Upper lobe of right lung (tissue), 1 donor: ENCODE measurements around the gene CD40. TPM values are rescaled to one million over a fixed set of nuclear protein-coding genes. Genes with fewer than 3 reads are reported as not detected.

Experiments
- ATAC-seq: fragments of 200-7000 bp; cut with Tn5 transposase; one replicate; pipeline ENCODE4 v1.9.1; 2020; ENCODE audit warnings: mild to moderate bottlenecking, moderate library complexity
- DNase-seq: peaks from one replicate; pipeline ENCODE4 v3.0.0-alpha.2; 2020
- H3K27ac ChIP-seq: fragments of 200-600 bp; one replicate; pipeline ENCODE4 v1.8.0; 2022
- H3K27me3 ChIP-seq: fragments of 200-600 bp; one replicate; pipeline ENCODE4 v1.8.0; 2022; ENCODE audit warnings: mild to moderate bottlenecking
- H3K36me3 ChIP-seq: fragments of 200-600 bp; one replicate; pipeline ENCODE4 v1.8.0; 2022
- H3K4me1 ChIP-seq: fragments of 200-600 bp; one replicate; pipeline ENCODE4 v1.8.0; 2022
- H3K4me3 ChIP-seq: fragments of 200-600 bp; one replicate; pipeline ENCODE4 v1.8.0; 2022; ENCODE audit warnings: mild to moderate bottlenecking
- H3K9me3 ChIP-seq: fragments of 200-600 bp; one replicate; pipeline ENCODE4 v1.8.0; 2022
- CTCF ChIP-seq: fragments of 200-600 bp; IDR thresholded peaks from one replicate; pipeline ENCODE4 v1.8.0; 2022; ENCODE audit warnings: antibody characterized with exemption
- intact Hi-C: fragments of 100-400 bp; cut with DNase I; formaldehyde crosslinking; loops from one replicate; pipeline ENCODE4 v1.11.0; 2022
- total RNA-seq: library from RNA; stranded (reverse); fragmentation: NEBNext Ultra II Directional; extraction: Animal tissue kit (Norgen Biotek cat#: 25700); gene quantifications from one replicate; pipeline ENCODE4 v1.2.1, GENCODE V29; 2021
- donor health status: DM: no; HTN: yes; CAD: no; lungs with severe emphysema.

The CD40 gene
- total RNA-seq, 1 donor from 2014 or later: 36.8 TPM

- TF ChIP-seq CTCF: no peak
- Histone ChIP-seq H3K36me3 (peaks cover 72% of the 10 kb centered on the region), H3K9me3 (no peaks in the 10 kb centered on the region), H3K4me1 (no peaks in the 10 kb centered on the region), H3K27ac (no peak overlapping the region), H3K4me3 (no peak overlapping the region), H3K27me3 (no peaks in the 10 kb centered on the region)
- DNase-seq: no peak
- no peak for ATAC-seq
- intact Hi-C loops: no loop called here
Measured at GRCh38 chr20:46074006-46074405, 44.1 kb upstream of the CD40 start.

- Histone ChIP-seq H3K9me3 (no peaks in the 10 kb centered on the region), H3K4me1 (peaks cover 20% of the 10 kb centered on the region), H3K4me3 (no peak overlapping the region), H3K27me3 (no peaks in the 10 kb centered on the region), H3K36me3 (peaks cover 64% of the 10 kb centered on the region), H3K27ac (no peak overlapping the region)
- DNase-seq: no peak
- TF ChIP-seq CTCF: no peak
- intact Hi-C loops: no loop called here
- no peak for ATAC-seq
Measured at GRCh38 chr20:46076806-46077205, 41.3 kb upstream of the CD40 start.

GRCh38 chr20:46077642-46078305 lies 40.3 kb upstream of the CD40 start:
- Histone ChIP-seq H3K9me3 (no peaks in the 10 kb centered on the region), H3K4me1 (peaks cover 29% of the 10 kb centered on the region), H3K36me3 (peaks cover 64% of the 10 kb centered on the region), H3K27ac (no peak overlapping the region), H3K4me3 (no peak overlapping the region), H3K27me3 (no peaks in the 10 kb centered on the region)
- intact Hi-C loops: no loop called here
- DNase-seq (no peak), ATAC-seq (no peak)
- no peak for TF ChIP-seq CTCF

- no peak for TF ChIP-seq CTCF
- Histone ChIP-seq H3K9me3 (no peaks in the 10 kb centered on the region), H3K4me3 (no peak overlapping the region), H3K4me1 (peaks cover 41% of the 10 kb centered on the region), H3K27me3 (no peaks in the 10 kb centered on the region), H3K36me3 (peaks cover 55% of the 10 kb centered on the region), H3K27ac (no peak overlapping the region)
- ATAC-seq: no peak
- no peak for DNase-seq
- intact Hi-C loops: no loop called here
Measured at GRCh38 chr20:46078954-46079353, 39.2 kb upstream of the CD40 start.

- H3K27me3 ChIP-seq: no peaks in the 10 kb centered on the region
- no peak for TF ChIP-seq CTCF
- H3K9me3 ChIP-seq: no peaks in the 10 kb centered on the region
- DNase-seq (no peak), ATAC-seq (no peak)
- H3K36me3 ChIP-seq: peaks cover 34% of the 10 kb centered on the region
- no peak overlapping the region for H3K27ac ChIP-seq
- H3K4me3 ChIP-seq: no peak overlapping the region
- H3K4me1 ChIP-seq: peaks cover 62% of the 10 kb centered on the region
- intact Hi-C loops: no loop called here
Measured at GRCh38 chr20:46081074-46081473, 37.0 kb upstream of the CD40 start.

GRCh38 chr20:46083101-46083500 lies 35.0 kb upstream of the CD40 start:
- H3K27me3 ChIP-seq: no peaks in the 10 kb centered on the region
- peaks cover 83% of the 10 kb centered on the region for H3K4me1 ChIP-seq
- intact Hi-C loops: no loop called here
- peaks cover 14% of the 10 kb centered on the region for H3K36me3 ChIP-seq
- DNase-seq: no peak
- H3K9me3 ChIP-seq: no peaks in the 10 kb centered on the region
- no peak for TF ChIP-seq CTCF
- H3K4me3 ChIP-seq: no peak overlapping the region
- H3K27ac ChIP-seq: no peak overlapping the region
- no peak for ATAC-seq
